Subcutaneous adipose tissue (tissue), 4 donors: ENCODE results near the gene GMDS. TPM values are rescaled to one million over a fixed set of nuclear protein-coding genes. Genes with fewer than 3 reads are reported as not detected.

Source experiments
- total RNA-seq, 4 donors: library from RNA; depleted of rRNA; stranded (reverse); fragments of >200 nt; gene quantifications; one replicate each; pipeline ENCODE4 v1.1.0, GENCODE V29; 2016
- TF ChIP-seq, protein P1 (sequence below): fragments of 450-650 bp; IDR thresholded peaks from one replicate; pipeline ENCODE4 v1.5.1; 2016; ENCODE audit warnings: low read depth, mild to moderate bottlenecking, control low read depth, antibody characterized with exemption, moderate library complexity

GMDS gene
- total RNA-seq, 4 donors from 2014 or later: 10.1 to 17.3 (median 13.9) TPM

DNA sequence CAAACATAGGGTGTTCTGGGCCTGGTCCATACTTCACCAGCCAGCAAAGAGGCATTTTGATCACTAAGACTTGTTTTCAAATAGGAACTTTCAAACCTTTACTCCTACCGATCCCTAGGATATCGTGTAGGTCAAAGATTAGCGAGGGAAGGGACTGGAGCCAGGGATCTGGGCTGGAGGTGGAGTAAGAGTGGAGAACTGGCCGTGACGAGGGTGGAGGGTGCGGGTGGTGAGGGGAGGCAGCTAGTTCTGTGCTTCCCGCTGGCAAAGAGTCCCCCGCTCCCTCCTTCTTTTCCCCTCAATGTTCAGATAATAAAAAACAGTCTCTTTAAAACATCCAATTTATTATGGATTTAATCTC lies 446.5 kb downstream of the GMDS start:
- TF ChIP-seq, protein P1, sequence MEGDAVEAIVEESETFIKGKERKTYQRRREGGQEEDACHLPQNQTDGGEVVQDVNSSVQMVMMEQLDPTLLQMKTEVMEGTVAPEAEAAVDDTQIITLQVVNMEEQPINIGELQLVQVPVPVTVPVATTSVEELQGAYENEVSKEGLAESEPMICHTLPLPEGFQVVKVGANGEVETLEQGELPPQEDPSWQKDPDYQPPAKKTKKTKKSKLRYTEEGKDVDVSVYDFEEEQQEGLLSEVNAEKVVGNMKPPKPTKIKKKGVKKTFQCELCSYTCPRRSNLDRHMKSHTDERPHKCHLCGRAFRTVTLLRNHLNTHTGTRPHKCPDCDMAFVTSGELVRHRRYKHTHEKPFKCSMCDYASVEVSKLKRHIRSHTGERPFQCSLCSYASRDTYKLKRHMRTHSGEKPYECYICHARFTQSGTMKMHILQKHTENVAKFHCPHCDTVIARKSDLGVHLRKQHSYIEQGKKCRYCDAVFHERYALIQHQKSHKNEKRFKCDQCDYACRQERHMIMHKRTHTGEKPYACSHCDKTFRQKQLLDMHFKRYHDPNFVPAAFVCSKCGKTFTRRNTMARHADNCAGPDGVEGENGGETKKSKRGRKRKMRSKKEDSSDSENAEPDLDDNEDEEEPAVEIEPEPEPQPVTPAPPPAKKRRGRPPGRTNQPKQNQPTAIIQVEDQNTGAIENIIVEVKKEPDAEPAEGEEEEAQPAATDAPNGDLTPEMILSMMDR: no peak

DNA sequence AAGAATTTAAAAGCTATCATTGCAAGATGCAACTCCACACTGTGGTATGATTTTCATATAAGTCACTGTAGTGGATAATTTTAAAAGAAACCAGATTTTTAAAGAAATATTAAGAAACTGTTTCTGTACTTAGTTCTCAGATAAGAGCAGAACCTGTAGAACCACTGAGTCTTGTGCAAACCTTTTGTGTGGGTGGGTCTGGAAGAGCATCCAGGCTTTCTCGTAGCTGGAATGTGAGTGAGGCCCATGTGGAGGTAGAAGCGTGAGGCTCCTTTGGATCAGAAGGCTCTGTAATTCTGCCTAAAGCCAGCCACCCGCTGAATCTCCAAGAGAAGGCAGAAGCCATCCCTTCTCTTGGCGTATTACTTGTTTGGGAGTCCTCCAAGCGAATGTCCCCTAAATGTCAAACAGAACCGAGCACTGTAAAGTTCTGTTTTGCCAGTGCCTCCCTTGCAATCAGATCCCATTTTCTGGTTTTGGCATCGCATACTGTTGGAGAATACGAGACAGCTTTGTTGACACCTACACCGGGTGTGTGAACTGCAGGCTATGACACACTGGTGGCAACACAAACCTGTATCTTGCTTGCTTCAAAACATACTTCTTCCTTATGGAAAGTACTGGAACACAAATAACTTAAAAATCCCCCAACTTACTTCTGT lies 447.0 kb downstream of the GMDS start:
- TF ChIP-seq, protein P1: no peak

DNA sequence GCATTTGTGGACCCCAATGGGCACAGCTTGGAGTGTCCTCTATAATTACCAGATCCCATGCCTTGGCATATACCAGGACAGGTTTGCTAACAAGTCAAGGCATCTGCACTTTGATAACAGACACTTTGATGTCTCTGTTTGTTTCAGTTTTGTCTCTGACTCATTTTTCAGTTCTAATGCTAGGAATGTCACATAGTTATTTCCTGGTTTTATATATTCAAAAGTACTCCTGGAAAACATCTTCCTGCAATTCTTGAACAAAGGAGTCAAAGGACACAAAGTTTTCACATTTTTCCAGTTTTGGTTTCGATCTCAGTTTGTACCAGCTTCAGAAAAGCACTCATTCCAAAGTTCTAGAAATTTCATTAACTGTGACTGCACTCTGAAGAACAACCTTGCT lies 447.6 kb downstream of the GMDS start:
- TF ChIP-seq, protein P1: no peak

DNA sequence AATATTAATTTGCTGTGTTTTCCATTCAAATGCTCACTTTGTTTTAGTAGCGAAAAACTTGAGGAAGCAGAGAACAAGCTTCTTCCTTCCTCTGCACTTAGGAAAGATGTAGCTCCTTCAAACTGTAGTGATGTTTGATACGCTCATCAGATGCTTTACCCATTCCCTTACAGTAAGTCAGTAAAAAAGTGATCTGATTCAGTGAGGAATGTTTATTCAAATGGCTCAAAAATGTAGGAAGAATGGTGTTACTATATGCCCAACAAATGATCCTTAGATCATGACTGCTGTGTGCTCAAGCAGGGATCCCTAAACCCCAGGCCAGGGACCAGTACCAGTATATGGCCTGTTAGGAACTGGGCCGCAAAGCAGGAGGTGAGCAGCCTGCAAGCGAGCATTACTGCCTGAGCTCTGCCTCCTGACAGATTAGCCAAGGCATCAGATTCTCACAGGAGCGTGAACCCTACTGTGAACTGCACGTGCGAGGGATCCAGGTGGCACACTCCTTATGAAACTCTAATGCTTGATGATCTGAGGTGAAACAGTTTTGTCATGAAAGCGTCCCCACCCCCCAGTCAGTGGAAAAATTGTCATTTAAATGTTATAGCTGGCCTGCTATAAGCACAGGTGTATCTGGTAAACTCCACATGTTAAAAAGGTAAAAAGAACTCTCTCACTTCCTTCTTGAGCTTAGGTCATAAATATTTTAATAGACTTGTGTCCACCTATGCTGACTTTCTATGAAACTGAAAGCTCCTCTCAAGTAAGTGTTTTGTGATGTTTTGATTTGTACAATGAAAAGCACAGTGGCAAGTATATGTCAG lies 448.5 kb downstream of the GMDS start:
- TF ChIP-seq, protein P1: no peak

DNA sequence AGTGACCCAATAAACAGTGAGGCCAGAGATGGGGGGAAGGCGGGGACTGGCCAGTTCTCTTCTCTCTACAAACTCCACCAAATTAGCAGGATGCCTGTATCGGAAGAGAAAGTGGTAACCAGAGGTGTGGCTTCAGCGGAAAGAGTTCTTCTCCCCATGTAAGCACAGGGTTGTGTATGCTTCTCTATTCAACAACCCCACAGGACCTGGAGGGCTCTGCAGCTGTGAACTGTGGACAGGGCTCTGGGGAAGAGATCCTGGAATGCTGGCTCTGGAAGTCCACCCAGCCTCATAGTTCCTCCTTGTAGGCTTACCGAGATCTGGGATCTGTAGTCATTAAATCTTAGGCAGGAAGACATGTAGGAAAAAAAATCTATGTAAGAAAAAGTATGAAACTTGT lies 449.5 kb downstream of the GMDS start:
- TF ChIP-seq, protein P1: no peak

DNA sequence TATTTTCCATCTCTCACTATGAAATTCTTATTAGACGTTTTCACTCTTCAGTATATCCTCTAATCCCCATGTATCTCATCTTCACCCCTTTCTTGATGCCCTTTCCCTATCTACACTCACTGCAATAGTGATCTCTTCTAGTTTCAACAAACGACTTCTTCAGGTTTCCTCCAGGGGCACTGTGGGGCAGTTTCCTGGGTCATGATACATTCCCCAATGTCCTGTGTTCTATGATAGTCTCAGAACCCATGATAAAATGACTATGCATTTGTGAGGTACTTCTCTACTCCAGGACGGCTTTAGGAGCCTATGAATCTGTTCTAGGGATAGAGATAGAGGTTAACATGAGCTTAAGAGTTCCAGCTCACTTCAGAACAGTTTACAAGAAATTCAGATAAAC lies 452.4 kb downstream of the GMDS start:
- TF ChIP-seq, protein P1: no peak

DNA sequence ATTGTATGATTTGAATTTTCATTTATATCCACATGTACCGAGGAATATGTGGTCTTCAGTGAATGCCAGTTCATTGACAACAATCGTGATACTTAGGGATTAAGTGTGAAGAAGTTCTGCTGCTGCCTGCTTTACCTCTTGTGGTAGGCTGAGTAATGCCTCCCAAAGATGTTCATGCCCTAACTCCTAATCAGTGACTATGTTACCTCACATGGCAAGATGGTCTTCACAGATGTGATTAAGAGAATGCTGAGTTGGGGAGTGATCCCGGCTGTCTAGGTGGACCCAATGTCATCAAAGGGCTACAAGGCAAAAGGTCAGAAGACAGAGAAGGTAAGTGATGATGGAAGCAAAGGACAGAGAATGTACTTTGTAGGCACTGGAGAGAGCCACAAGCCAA lies 454.7 kb downstream of the GMDS start:
- TF ChIP-seq, protein P1: no peak
